Stimulated activated naive B cell treated with anti-CD40 and anti-IgM and Interleukin-4, amounts not matched to agents 10 μg/mL and 1 μg/mL and 100 μg/mL, for 72 hours (primary cell): Measurements from ENCODE around the gene PRKG1.
A peak's percentile ranks its signal among the peaks of the same experiment; 100 is the strongest.

Experiments used
- ATAC-seq, 2 donors: fragments of 150-1000 bp; cut with Tn5 transposase; replicated peaks; 2 replicates each; pipeline ENCODE4 v1.10.0; 2021; ENCODE audit warnings: moderate library complexity in 1 of 2
- DNase-seq: peaks from one replicate; pipeline ENCODE4 v3.0.0; 2021
- H3K27ac Mint-ChIP-seq: one replicate; pipeline ENCODE4 v1.8.0; 2022; ENCODE audit warnings: mild to moderate bottlenecking, mixed read lengths
- H3K27me3 Mint-ChIP-seq, 2 donors: one replicate each; pipeline ENCODE4 v1.8.0; 2022; ENCODE audit warnings: mixed read lengths in 2 of 2
- H3K36me3 Mint-ChIP-seq, 2 donors: one replicate each; pipeline ENCODE4 v1.8.0; 2022; ENCODE audit warnings: mixed read lengths in 2 of 2, mild to moderate bottlenecking in 1 of 2
- H3K4me1 Mint-ChIP-seq, 2 donors: one replicate each; pipeline ENCODE4 v1.8.0; 2022; ENCODE audit warnings: mixed read lengths in 2 of 2, mild to moderate bottlenecking in 1 of 2
- H3K4me3 Mint-ChIP-seq, 2 donors: one replicate each; pipeline ENCODE4 v1.8.0; 2022; ENCODE audit warnings: mild to moderate bottlenecking in 2 of 2, mixed read lengths in 2 of 2, moderate library complexity in 1 of 2
- H3K9me3 Mint-ChIP-seq, 2 donors: one replicate each; pipeline ENCODE4 v1.8.0; 2022; ENCODE audit warnings: mixed read lengths in 2 of 2, mild to moderate bottlenecking in 1 of 2

The PRKG1 gene

GRCh38 chr10:51861051-51861450 lies 786.8 kb downstream of the PRKG1 start:
- no peak overlapping the region for H3K27ac Mint-ChIP-seq
- peaks cover 0 to 2% of the 10 kb centered on the region in 2 donors for H3K9me3 Mint-ChIP-seq
- H3K27me3 Mint-ChIP-seq, result no peaks in the 10 kb centered on the region
- no peaks in the 10 kb centered on the region for H3K36me3 Mint-ChIP-seq
- H3K4me1 Mint-ChIP-seq, result no peaks in the 10 kb centered on the region
- no peak for ATAC-seq
- no peak overlapping the region for H3K4me3 Mint-ChIP-seq
- DNase-seq, result no peak

- H3K36me3 Mint-ChIP-seq, result no peaks in the 10 kb centered on the region
- H3K27me3 Mint-ChIP-seq, result no peaks in the 10 kb centered on the region
- no peak for DNase-seq
- peaks cover 0 to 2% of the 10 kb centered on the region in 2 donors for H3K9me3 Mint-ChIP-seq
- no peak for ATAC-seq
- no peak overlapping the region for H3K27ac Mint-ChIP-seq
- H3K4me1 Mint-ChIP-seq, result no peaks in the 10 kb centered on the region
- H3K4me3 Mint-ChIP-seq, result no peak overlapping the region
These were observed 787.4 kb downstream of the PRKG1 start for GRCh38 chr10:51861731-51862130.

DNA sequence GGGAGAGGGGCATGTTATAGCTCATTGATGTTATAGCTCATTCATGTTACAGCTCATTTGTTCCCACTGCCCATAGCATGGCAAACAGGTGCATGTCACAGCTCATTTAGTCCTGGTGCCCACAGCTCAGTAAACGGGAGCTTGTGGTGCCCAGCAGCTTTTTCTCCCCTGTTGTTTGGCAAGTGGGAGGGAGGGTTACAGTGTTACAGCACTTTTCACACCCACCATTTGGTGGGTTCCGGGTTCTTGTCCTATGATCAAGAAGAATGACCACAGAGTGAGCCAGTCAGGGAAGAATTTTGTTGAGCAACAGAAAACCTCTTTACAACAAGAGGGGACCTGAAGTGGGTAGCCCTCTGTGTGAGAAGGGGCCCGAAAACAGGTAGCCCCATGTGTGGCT lies 787.9 kb downstream of the PRKG1 start:
- no peak overlapping the region for H3K27ac Mint-ChIP-seq
- peaks cover 0 to 2% of the 10 kb centered on the region in 2 donors for H3K9me3 Mint-ChIP-seq
- H3K4me1 Mint-ChIP-seq, result no peaks in the 10 kb centered on the region
- H3K36me3 Mint-ChIP-seq, result no peaks in the 10 kb centered on the region
- H3K27me3 Mint-ChIP-seq, result no peaks in the 10 kb centered on the region
- DNase-seq (no peak), ATAC-seq (no peak)
- no peak overlapping the region for H3K4me3 Mint-ChIP-seq

DNA sequence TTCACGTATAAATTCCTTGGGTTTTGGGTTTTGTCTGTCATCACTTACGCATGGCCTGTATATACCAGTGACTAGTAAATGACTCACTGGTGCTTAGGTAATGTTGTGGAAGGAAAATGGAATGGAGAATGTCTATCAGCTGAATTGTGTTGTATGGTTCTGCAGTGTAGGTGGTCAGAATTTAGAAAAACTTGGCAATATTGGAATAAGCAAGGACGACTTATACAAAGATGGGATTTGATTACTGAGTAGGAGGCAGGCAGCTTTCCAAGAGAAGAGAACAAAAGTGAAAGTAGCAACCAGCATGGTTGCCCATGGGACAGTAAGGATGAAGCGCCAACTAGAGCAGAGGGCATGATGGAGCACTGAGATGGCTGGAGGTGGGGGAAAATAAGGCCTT lies 793.7 kb downstream of the PRKG1 start:
- no peak overlapping the region for H3K27ac Mint-ChIP-seq
- ATAC-seq (no peak), DNase-seq (no peak)
- no peaks in the 10 kb centered on the region for H3K27me3 Mint-ChIP-seq
- no peak overlapping the region for H3K4me3 Mint-ChIP-seq
- H3K36me3 Mint-ChIP-seq, result no peaks in the 10 kb centered on the region
- no peaks in the 10 kb centered on the region for H3K4me1 Mint-ChIP-seq
- peaks cover 0 to under 1% of the 10 kb centered on the region in 2 donors for H3K9me3 Mint-ChIP-seq

DNA sequence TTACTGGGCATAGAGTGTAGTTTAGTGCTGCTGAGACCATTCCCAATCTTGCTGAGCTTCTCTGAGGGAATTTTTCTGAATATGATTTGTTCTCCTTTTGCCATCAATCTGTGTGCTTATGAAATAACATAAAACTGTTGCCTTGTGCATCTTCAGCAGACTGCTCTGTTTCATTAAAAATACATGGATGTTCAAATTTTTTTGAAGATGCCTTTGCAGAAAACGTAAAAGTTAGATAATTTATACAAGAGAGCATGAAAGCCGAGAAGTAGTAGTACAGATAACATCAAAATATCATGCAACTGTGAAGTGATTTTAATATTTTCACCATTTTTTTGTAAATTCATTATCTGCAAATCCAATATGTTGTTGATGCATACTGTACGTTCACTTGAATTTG lies 799.8 kb downstream of the PRKG1 start:
- H3K27ac Mint-ChIP-seq, result no peak overlapping the region
- peaks cover under 1 to 2% of the 10 kb centered on the region in 2 donors for H3K4me1 Mint-ChIP-seq
- DNase-seq (no peak), ATAC-seq (no peak)
- no peaks in the 10 kb centered on the region for H3K36me3 Mint-ChIP-seq
- H3K27me3 Mint-ChIP-seq, result no peaks in the 10 kb centered on the region
- no peaks in the 10 kb centered on the region for H3K9me3 Mint-ChIP-seq
- no peak overlapping the region for H3K4me3 Mint-ChIP-seq

DNA sequence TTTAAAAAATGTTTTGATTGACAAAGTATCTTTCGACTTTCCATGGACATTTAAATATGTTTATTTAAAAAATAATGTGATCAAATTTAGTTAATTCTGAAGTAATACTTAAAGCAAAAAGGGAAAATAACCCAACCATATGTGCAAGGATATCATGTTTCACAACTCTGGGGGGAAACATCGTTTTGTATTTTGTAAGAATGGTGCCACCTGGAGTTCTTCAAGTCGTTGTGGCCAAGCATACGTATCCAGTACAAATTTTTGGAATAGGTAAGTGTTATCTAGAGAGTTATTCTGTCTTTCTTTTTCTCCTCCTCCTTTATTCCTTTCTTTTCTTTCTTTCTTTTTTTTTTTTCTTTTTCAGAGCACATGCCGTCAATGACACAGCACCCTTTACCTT lies 801.3 kb downstream of the PRKG1 start:
- Mint-ChIP-seq H3K27ac (no peak overlapping the region), H3K27me3 (no peaks in the 10 kb centered on the region), H3K4me1 (peaks cover 3 to 6% of the 10 kb centered on the region in 2 donors), H3K4me3 (no peak overlapping the region), H3K9me3 (no peaks in the 10 kb centered on the region), H3K36me3 (no peaks in the 10 kb centered on the region)
- DNase-seq, result no peak
- no peak for ATAC-seq

DNA sequence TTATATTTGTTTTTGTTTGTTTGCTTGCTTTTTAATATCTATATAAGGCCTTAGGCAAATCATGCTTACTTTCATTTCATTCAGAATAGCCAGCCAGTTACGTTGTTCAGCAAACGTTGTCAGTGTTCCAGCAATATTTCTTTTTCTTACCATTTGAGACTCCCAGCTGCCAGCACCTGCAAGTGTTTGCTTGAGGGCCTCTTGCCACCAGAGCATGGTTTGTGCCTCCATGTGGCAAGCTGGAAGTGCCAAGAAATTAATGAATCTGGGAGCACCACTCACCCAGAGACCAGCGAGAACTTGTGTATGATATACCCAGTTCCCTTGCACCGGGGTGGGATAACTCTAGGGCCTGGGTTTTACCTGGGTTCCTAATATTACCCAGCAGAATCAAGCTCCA lies 802.2 kb downstream of the PRKG1 start:
- peaks cover 3 to 6% of the 10 kb centered on the region in 2 donors for H3K4me1 Mint-ChIP-seq
- DNase-seq, result no peak

GRCh38 chr10:51876979-51877378 lies 802.7 kb downstream of the PRKG1 start:
- Mint-ChIP-seq H3K4me3 (no peak overlapping the region), H3K27ac (no peak overlapping the region)

More for the DNA sequence above, 802.2 kb downstream of the PRKG1 start:
- Mint-ChIP-seq H3K27ac (no peak overlapping the region), H3K36me3 (no peaks in the 10 kb centered on the region), H3K9me3 (no peaks in the 10 kb centered on the region), H3K4me3 (no peak overlapping the region), H3K27me3 (no peaks in the 10 kb centered on the region)
- ATAC-seq, result no peak

GRCh38 chr10:51877636-51878035 lies 803.3 kb downstream of the PRKG1 start:
- no peak for ATAC-seq
- Mint-ChIP-seq H3K4me3 (no peak overlapping the region), H3K27me3 (no peaks in the 10 kb centered on the region)

More at GRCh38 chr10:51876979-51877378, 802.7 kb downstream of the PRKG1 start:
- no peak for ATAC-seq
- no peaks in the 10 kb centered on the region for H3K36me3 Mint-ChIP-seq
- H3K4me1 Mint-ChIP-seq, result peaks cover 3 to 6% of the 10 kb centered on the region in 2 donors
- DNase-seq, result no peak
- no peaks in the 10 kb centered on the region for H3K9me3 Mint-ChIP-seq
- no peaks in the 10 kb centered on the region for H3K27me3 Mint-ChIP-seq

GRCh38 chr10:51878695-51879094 lies 804.4 kb downstream of the PRKG1 start:
- DNase-seq (no peak), ATAC-seq (no peak)
- H3K9me3 Mint-ChIP-seq, result no peaks in the 10 kb centered on the region
- H3K27me3 Mint-ChIP-seq, result no peaks in the 10 kb centered on the region
- no peak overlapping the region for H3K27ac Mint-ChIP-seq
- H3K4me3 Mint-ChIP-seq, result no peak overlapping the region
- peaks cover 3 to 6% of the 10 kb centered on the region in 2 donors for H3K4me1 Mint-ChIP-seq
- H3K36me3 Mint-ChIP-seq, result no peaks in the 10 kb centered on the region

More at GRCh38 chr10:51877636-51878035, 803.3 kb downstream of the PRKG1 start:
- no peak for DNase-seq
- no peaks in the 10 kb centered on the region for H3K9me3 Mint-ChIP-seq
- H3K27ac Mint-ChIP-seq, result no peak overlapping the region
- peaks cover 3 to 6% of the 10 kb centered on the region in 2 donors for H3K4me1 Mint-ChIP-seq
- H3K36me3 Mint-ChIP-seq, result no peaks in the 10 kb centered on the region

- no peak overlapping the region for H3K4me3 Mint-ChIP-seq
- no peaks in the 10 kb centered on the region for H3K9me3 Mint-ChIP-seq
- DNase-seq (peak; percentile 13), ATAC-seq (peak; percentile 72 to 92)
- peaks cover 3 to 6% of the 10 kb centered on the region in 2 donors for H3K4me1 Mint-ChIP-seq
- no peaks in the 10 kb centered on the region for H3K36me3 Mint-ChIP-seq
- no peak overlapping the region for H3K27ac Mint-ChIP-seq
- no peaks in the 10 kb centered on the region for H3K27me3 Mint-ChIP-seq
These were observed 805.0 kb downstream of the PRKG1 start for GRCh38 chr10:51879238-51879637.

DNA sequence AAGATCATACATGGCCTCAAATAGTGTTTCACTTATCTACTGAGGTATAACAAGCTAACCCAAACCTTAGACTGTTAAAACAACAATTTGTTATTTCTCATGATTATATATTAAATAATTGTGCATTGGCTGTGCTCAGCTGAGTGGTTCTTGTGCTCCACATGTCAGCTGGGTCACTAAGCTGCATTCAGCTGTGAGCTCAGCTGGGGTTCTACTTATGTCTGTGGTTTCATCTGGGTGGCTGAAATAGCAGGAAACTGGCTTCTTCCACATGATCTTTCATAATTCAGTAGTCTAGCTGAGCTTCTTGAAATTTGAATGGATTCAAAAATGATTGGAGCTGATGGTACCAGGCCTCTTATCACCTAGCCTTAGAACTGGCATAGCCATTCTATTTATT lies 806.9 kb downstream of the PRKG1 start:
- no peak for ATAC-seq
- no peak for DNase-seq
- Mint-ChIP-seq H3K27me3 (no peaks in the 10 kb centered on the region), H3K27ac (no peak overlapping the region), H3K4me1 (peaks cover 3 to 6% of the 10 kb centered on the region in 2 donors), H3K9me3 (no peaks in the 10 kb centered on the region), H3K36me3 (no peaks in the 10 kb centered on the region), H3K4me3 (no peak overlapping the region)

DNA sequence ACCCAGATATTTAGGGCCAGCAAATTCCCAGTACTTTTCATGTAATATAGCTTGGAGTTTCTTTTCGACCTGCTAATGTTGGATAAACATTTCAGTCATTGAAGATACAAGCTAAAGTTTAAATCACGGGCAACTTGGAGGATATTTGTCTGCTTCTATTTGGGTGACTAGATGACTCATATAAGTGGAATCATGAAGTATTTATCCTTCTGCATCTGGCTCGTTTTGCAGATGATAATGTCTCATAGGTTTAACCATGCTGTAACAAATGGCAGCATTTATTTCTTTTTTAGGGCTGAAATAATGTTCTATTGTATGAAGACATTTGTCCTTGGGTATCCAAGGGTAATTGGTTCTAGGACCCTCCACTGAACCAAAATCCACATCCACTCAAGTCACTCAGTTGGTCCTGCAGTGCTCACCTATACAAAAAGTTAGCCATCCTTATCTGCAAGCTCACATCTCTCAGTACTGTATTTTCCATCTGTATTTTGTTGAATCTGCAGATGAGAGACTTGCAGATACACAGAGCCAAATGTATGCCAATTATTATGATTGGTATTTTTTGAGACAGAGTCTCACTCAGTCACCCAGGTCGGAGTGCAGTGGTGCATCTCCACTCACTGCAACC lies 812.3 kb downstream of the PRKG1 start:
- no peak for ATAC-seq
- Mint-ChIP-seq H3K27me3 (no peaks in the 10 kb centered on the region), H3K9me3 (no peaks in the 10 kb centered on the region), H3K4me3 (no peak overlapping the region), H3K4me1 (no peaks in the 10 kb centered on the region), H3K27ac (no peak overlapping the region), H3K36me3 (no peaks in the 10 kb centered on the region)
- no peak for DNase-seq

DNA sequence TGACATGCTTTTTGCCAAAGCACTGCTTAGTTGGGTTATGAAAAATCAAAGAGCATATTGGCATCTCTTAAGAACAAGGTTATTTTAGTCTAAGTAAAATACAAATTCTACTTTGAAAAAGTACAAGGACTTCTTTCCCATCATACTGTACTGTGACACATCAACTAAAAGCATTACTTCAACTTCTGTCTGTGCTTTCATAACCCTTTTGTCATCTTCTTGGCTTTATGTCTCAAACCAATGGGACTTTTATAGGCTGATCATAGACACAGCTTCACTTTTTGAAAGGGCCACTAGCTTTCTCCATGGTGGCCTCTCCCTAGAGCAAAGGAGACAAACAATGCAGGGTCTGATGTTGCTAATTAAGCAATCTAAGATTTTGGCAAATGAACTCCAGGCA lies 814.0 kb downstream of the PRKG1 start:
- Mint-ChIP-seq H3K27ac (no peak overlapping the region), H3K4me3 (no peak overlapping the region), H3K9me3 (no peaks in the 10 kb centered on the region), H3K27me3 (no peaks in the 10 kb centered on the region), H3K4me1 (no peaks in the 10 kb centered on the region), H3K36me3 (no peaks in the 10 kb centered on the region)
- DNase-seq, result no peak
- no peak for ATAC-seq

GRCh38 chr10:51892313-51892712 lies 818.0 kb downstream of the PRKG1 start:
- Mint-ChIP-seq H3K4me3 (no peak overlapping the region), H3K27me3 (no peaks in the 10 kb centered on the region), H3K4me1 (no peaks in the 10 kb centered on the region), H3K27ac (no peak overlapping the region), H3K9me3 (no peaks in the 10 kb centered on the region), H3K36me3 (no peaks in the 10 kb centered on the region)
- DNase-seq (no peak), ATAC-seq (no peak)
